NCI-H524 treated with DMSO at 0.1 percent for 48 hours (cell line): ENCODE results near the gene GID4.
A peak's percentile ranks its signal among the peaks of the same experiment; 100 is the strongest.

Source experiments
- DNase-seq: peaks from one replicate; lab custom pipeline; 2025; lab: John Stamatoyannopoulos, UW

The GID4 gene

GRCh38 chr17:18043491-18043890 is 4.3 kb downstream of the GID4 start:
- DNase-seq, result no peak

GRCh38 chr17:18044609-18045008 is 5.4 kb downstream of the GID4 start:
- no peak for DNase-seq

GRCh38 chr17:18045691-18046350 is 6.6 kb downstream of the GID4 start:
- DNase-seq, result no peak

- no peak for DNase-seq
Observed at GRCh38 chr17:18055597-18055996, 16.4 kb downstream of the GID4 start.

GRCh38 chr17:18056214-18056613 is 17.0 kb downstream of the GID4 start:
- DNase-seq, result no peak

GRCh38 chr17:18059283-18059682 is 20.1 kb downstream of the GID4 start:
- no peak for DNase-seq

- no peak for DNase-seq
Observed at GRCh38 chr17:18064053-18064452, 24.8 kb downstream of the GID4 start.

GRCh38 chr17:18065546-18065945 is 26.3 kb downstream of the GID4 start:
- DNase-seq, result no peak

- no peak for DNase-seq
Observed at GRCh38 chr17:18066866-18067265, 27.7 kb downstream of the GID4 start.

- DNase-seq, result no peak
Observed at GRCh38 chr17:18069101-18069500, 29.9 kb downstream of the GID4 start.

GRCh38 chr17:18070861-18071340 is 31.7 kb downstream of the GID4 start:
- DNase-seq, result no peak

GRCh38 chr17:18071751-18072150 is 32.5 kb downstream of the GID4 start:
- no peak for DNase-seq

- no peak for DNase-seq
Observed at GRCh38 chr17:18074566-18075272, 35.5 kb downstream of the GID4 start.

- no peak for DNase-seq
Observed at GRCh38 chr17:18076936-18077335, 37.7 kb downstream of the GID4 start.

GRCh38 chr17:18079543-18079942 is 40.3 kb downstream of the GID4 start:
- no peak for DNase-seq

GRCh38 chr17:18084256-18084655 is 45.0 kb downstream of the GID4 start:
- no peak for DNase-seq

- DNase-seq, result peak; percentile 57
Observed at GRCh38 chr17:18087610-18088491, 48.6 kb downstream of the GID4 start, which contains the start of gene DRG2. TSS of gene DRG2 (plus strand) at chr17:18087948. CDS start at chr17:18088024, 76 bp downstream.

- no peak for DNase-seq
Observed at GRCh38 chr17:18089613-18090012, 50.4 kb downstream of the GID4 start.

GRCh38 chr17:18093616-18094408 is 54.6 kb downstream of the GID4 start:
- DNase-seq, result no peak

- DNase-seq, result no peak
Observed at GRCh38 chr17:18094409-18094807, 55.2 kb downstream of the GID4 start.

- no peak for DNase-seq
Observed at GRCh38 chr17:18099516-18099915, 60.3 kb downstream of the GID4 start.

GRCh38 chr17:18100616-18101015 is 61.4 kb downstream of the GID4 start:
- no peak for DNase-seq
